ENCODE results near the gene ZBTB7C.

Gene ZBTB7C

DNA sequence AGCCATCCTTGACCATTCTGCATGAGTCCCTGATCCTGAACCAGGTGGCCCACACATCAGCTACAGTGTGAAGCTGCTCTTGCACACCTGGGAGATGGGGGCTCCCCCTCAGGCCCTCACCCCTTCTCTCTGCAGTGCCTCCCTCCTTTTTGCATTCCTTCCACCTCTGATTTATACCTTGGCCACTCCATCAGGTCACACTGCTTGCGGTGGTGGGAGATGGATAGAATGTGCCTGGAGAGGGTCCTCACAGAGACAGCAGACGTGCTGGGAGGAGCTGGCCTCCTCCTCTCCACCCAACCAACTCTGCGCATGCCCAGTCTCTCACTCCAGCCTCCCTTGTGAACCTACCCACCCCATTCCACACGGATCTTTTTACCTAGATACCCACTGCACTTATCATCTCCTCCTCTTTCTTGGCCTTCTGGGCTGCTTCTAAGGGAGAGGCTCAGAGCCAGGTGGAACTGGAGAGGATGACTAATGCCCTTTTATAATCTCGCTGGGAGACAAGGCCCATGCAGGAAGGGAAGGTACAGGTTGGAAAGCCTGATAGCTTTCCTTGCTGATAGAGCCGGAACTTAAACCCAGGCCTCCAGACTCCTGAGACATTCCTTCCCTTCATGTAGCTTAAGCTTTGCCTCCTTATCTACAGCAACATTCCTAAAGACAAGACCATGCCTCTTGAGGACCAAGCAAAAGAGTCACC lies 205.1 kb downstream of the ZBTB7C start:
- TF ChIP-seq, protein P1, sequence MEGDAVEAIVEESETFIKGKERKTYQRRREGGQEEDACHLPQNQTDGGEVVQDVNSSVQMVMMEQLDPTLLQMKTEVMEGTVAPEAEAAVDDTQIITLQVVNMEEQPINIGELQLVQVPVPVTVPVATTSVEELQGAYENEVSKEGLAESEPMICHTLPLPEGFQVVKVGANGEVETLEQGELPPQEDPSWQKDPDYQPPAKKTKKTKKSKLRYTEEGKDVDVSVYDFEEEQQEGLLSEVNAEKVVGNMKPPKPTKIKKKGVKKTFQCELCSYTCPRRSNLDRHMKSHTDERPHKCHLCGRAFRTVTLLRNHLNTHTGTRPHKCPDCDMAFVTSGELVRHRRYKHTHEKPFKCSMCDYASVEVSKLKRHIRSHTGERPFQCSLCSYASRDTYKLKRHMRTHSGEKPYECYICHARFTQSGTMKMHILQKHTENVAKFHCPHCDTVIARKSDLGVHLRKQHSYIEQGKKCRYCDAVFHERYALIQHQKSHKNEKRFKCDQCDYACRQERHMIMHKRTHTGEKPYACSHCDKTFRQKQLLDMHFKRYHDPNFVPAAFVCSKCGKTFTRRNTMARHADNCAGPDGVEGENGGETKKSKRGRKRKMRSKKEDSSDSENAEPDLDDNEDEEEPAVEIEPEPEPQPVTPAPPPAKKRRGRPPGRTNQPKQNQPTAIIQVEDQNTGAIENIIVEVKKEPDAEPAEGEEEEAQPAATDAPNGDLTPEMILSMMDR (IDR thresholded peaks at IDR 0.05; ENCODE audit: low read depth, low read length), result no peak
- in situ Hi-C loops (cut with HindIII; ENCODE audit: low sequenced_read_pairs), result no loop called here
- no peak overlapping the region for H3K4me3 ChIP-seq (ENCODE audit: low read depth, low read length)
- no peak for DNase-seq (ENCODE audit: low read depth, low spot score)

DNA sequence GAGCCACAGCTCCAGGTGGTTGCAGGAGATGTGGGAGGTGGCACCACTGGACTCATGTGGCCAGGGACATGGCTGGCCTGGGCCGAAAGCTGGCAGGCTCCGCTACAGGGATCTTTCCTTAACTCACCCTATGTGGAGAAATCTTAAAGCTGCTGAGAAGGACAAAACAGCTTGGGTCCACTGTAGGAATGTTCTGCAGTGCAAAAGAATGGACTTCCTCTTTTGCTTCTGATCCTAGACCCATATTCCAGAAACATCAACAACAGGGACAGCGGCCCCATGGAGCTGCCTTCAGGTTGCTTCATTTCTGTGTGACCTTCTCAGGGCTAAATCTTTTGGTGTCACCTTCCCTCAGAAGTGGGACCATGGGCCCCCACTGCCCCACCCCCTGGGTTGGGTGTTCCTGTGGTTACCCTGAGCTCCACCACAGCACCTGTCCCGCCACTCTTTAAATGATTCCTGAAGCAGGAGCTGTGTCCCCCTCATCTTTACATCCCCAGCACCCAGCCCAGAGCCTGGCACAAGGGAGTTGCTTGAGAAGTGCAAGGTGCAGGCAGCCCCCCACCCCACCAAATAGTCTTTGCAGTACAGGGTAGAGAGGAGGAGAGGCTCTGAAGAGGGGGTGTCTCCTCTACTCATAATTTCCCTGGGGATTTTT lies 205.8 kb downstream of the ZBTB7C start:
- TF ChIP-seq, protein P1 (IDR thresholded peaks at IDR 0.05; ENCODE audit: low read depth, low read length), result no peak
- in situ Hi-C loops (cut with HindIII; ENCODE audit: low sequenced_read_pairs), result no loop called here
- H3K4me3 ChIP-seq (ENCODE audit: low read depth, low read length), result no peak overlapping the region
- DNase-seq (ENCODE audit: low read depth, low spot score), result no peak

DNA sequence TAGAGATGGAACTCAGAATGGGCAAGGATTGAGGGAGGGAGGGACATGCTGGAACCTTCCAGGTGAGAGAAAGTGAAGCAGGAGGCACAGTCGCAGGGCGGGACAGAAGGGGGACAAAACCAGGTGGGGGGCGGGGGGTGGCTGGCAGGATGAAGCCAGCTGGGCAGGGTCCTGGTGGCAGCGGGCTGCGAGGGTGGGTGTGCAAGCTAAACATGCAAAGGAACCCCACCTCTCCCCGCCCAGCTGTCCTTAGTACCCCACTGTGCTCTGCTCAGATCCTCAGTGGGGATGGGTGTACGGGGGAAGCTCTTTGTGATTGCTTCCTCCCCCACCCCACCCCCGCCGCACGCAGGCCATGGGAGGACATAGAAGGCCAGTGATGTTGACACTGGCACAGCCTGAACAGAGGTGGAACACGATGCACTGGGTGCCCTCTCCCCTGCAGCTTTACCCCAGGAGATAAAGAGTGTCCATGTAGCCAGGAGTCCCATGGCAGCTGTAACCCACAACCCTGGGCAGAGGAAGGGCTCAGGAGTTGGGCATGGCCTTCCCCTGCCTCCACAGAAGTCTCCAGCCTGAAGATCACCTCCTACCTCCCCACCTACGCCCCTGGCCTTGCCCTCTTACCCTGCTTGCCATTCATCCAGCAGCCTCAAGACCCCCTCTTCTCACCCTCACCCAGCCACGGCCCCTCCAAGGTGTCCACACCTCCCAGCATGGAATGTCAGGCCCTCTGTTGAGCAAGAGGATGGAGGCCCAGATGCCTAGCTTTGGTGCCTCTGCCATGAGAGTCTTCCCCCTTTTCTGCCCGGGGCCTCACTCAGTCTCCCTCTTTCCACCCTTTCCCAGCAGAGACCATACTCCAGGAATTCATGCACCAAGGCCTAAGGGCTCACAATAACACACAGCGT lies 206.6 kb downstream of the ZBTB7C start:
- no peak for DNase-seq (ENCODE audit: low read depth, low spot score)
- in situ Hi-C loops (cut with HindIII; ENCODE audit: low sequenced_read_pairs), result no loop called here
- no peak overlapping the region for H3K4me3 ChIP-seq (ENCODE audit: low read depth, low read length)
- TF ChIP-seq, protein P1 (IDR thresholded peaks at IDR 0.05; ENCODE audit: low read depth, low read length), result no peak

DNA sequence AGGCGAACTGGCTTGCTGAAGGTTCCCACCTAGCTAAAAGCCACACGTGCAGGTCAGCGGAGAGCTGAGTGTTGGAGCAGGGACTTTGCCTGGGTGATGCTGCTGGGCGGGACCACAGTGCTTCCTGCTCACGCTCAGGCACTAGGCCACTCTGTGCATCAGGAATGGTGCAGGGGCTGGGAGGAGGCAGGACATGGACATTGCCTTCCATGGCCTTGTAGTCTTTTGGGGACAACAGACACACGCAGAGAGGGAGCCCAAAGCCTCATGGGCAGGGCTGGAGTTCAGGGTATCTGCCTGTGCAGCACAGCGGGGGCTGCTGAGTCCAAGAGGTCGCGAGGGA lies 207.2 kb downstream of the ZBTB7C start:
- TF ChIP-seq, protein P1 (IDR thresholded peaks at IDR 0.05; ENCODE audit: low read depth, low read length), result no peak
- no peak overlapping the region for H3K4me3 ChIP-seq (ENCODE audit: low read depth, low read length)
- DNase-seq (ENCODE audit: low read depth, low spot score), result no peak
- in situ Hi-C loops (cut with HindIII; ENCODE audit: low sequenced_read_pairs), result no loop called here

DNA sequence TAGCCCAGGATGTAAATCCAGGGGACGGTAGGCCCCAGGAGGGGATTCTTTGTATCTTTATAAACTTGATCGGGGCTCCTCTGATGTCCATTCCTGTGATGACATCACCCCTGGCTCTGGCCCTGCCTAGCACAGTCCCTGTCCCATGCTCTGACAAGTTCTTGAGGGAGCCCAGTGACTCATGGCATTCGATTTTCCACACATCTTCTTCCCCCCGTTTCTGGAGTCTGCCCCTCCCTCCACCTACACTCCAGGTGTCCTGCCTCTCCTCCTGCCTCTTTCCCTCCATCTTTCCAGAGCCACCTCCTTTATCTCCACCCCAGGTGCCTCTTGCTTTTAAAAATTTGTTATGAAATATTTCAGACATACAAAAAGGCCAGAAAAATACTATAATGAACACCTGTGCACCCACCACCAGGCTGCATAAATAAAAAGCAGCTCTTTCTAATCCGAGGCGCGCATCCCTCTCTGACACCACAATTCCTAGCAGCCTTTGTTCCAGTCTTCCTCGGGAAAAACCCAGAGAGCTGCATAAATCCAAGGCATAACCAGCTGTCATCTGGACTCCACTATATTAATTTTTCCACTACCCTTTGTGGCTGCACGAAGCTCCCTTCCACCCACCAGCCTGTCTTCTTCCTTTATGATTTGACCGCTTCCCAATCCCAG lies 207.7 kb downstream of the ZBTB7C start:
- in situ Hi-C loops (cut with HindIII; ENCODE audit: low sequenced_read_pairs), result no loop called here
- no peak overlapping the region for H3K4me3 ChIP-seq (ENCODE audit: low read depth, low read length)
- no peak for DNase-seq (ENCODE audit: low read depth, low spot score)
- TF ChIP-seq, protein P1 (IDR thresholded peaks at IDR 0.05; ENCODE audit: low read depth, low read length), result no peak
